IgD-negative memory B cell (primary cell): ENCODE results near the gene KLHL34. TPM values are rescaled to one million over a fixed set of nuclear protein-coding genes. Genes with fewer than 3 reads are reported as not detected.

Experiments
- H3K27ac Mint-ChIP-seq, 3 donors: one replicate each; pipeline ENCODE4 v1.8.0; 2020 to 2022; ENCODE audit warnings: mild to moderate bottlenecking in 3 of 3, mixed read lengths in 3 of 3, moderate library complexity in 1 of 3
- H3K27me3 Mint-ChIP-seq: one replicate; pipeline ENCODE4 v1.8.0; 2021; ENCODE audit warnings: mixed read lengths
- H3K36me3 Mint-ChIP-seq: one replicate; pipeline ENCODE4 v1.8.0; 2020; ENCODE audit warnings: mild to moderate bottlenecking, mixed read lengths
- H3K4me1 Mint-ChIP-seq, 3 donors: one replicate each; pipeline ENCODE4 v1.8.0; 2020 to 2022; ENCODE audit warnings: mixed read lengths in 3 of 3, mild to moderate bottlenecking in 1 of 3
- H3K4me3 Mint-ChIP-seq, 4 donors: one replicate each; pipeline ENCODE4 v1.8.0; 2020 to 2022; ENCODE audit warnings: mild to moderate bottlenecking in 4 of 4, mixed read lengths in 4 of 4, moderate library complexity in 3 of 4
- H3K9me3 Mint-ChIP-seq, 3 donors: one replicate each; pipeline ENCODE4 v1.8.0; 2020 to 2021; ENCODE audit warnings: mixed read lengths in 3 of 3, mild to moderate bottlenecking in 1 of 3
- polyA plus RNA-seq: library from polyadenylated mRNA; unstranded; fragments of 300-500 nt; fragmentation: Illumina TruSeq; gene quantifications from one replicate; pipeline ENCODE4 v1.2.3, GENCODE V29; 2021

KLHL34 gene
- polyA plus RNA-seq, 1 donor from 2014 or later = 0.83 TPM

DNA sequence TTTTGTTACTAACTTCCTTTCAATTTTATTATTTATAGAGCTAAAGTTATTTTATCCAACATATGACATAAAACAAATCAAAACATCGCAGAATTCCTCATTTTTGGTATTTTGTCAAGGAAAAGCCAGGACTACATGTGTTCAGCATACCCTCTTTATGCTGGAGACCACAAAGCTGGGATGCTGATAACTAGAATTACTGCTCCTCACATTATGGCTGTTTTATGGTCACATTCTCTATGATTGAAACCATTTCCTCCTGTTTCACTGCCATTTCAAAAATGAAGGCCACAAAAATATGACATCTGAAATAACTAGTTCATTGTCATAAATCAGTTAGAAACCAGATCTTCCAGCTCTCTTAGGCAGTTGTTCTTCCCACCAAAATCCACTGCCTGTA lies 41.7 kb downstream of the KLHL34 start:
- Mint-ChIP-seq H3K4me3 (no peak overlapping the region), H3K27me3 (no peaks in the 10 kb centered on the region), H3K9me3 (no peaks in the 10 kb centered on the region)

DNA sequence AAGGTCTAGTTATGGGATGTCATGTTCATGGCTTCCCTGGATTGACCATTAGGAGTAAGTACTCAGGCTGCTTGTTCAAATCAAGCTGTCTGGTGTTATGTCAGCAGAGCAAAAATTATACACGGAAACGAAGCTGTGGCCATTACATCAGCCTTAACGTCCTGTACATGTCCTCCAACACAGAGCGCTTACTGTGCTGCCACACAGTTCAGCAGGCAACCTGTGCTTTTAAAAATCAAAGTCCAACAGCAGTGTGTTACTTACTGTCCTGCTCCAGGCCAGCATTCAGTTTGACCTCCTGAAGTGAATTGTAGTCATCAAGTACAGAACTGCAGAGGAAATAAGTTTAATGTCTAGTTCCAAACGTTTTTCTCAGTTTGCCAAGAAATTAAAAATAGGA lies 46.0 kb downstream of the KLHL34 start:
- no peak overlapping the region for H3K27ac Mint-ChIP-seq

More for the DNA sequence above, 41.7 kb downstream of the KLHL34 start:
- H3K4me1 Mint-ChIP-seq = no peaks in the 10 kb centered on the region
- no peak overlapping the region for H3K27ac Mint-ChIP-seq
- no peaks in the 10 kb centered on the region for H3K36me3 Mint-ChIP-seq

DNA sequence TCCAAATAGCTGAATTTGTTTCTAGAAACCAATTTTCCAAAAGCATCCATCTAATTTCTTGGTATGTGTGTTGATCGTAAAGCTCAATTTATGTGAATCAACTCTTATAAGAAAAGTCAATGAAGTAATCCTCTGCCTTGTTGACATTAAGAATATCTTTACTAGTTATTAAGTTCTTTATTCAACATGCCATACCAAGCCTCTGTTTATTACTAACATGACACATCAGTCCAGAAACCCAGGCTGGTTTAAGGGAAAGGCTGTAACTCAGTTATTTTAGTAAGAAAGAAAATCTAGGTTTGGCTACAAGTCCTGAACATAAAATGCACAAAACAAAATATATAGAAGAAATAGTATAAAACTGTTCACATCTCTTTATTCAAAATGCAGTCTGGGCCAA lies 48.0 kb downstream of the KLHL34 start:
- Mint-ChIP-seq H3K27me3 (no peaks in the 10 kb centered on the region), H3K4me1 (peaks cover 0 to 1% (median 0%) of the 10 kb centered on the region in 3 donors), H3K9me3 (no peaks in the 10 kb centered on the region), H3K27ac (no peak overlapping the region), H3K36me3 (peaks cover 2% of the 10 kb centered on the region), H3K4me3 (no peak overlapping the region)

More for the DNA sequence above, 46.0 kb downstream of the KLHL34 start:
- Mint-ChIP-seq H3K27me3 (no peaks in the 10 kb centered on the region), H3K9me3 (no peaks in the 10 kb centered on the region), H3K4me1 (no peaks in the 10 kb centered on the region), H3K36me3 (peaks cover 2% of the 10 kb centered on the region), H3K4me3 (no peak overlapping the region)

DNA sequence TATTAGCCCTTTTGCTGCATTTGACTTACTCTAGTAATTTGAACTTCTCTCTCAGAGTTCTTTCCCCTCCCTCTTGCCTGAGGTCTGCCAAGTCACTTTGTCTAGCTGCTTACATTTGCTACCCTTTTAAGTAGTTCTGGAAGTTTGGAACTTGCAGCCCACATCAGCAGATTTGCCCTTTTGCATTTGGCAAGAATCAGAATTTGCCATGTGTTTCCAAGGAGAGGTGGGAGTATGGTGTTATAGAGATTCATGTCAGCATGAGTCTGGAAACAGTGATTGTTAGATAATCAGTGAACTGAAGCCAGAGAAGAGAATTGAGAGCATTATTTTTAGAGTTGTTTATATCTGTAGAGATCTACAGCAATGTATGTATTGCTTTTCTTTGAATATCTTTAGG lies 52.1 kb downstream of the KLHL34 start:
- Mint-ChIP-seq H3K4me1 (peaks cover 0 to 1% (median 0%) of the 10 kb centered on the region in 3 donors), H3K27me3 (no peaks in the 10 kb centered on the region)

More for the DNA sequence above, 52.1 kb downstream of the KLHL34 start:
- no peak overlapping the region for H3K27ac Mint-ChIP-seq
- no peak overlapping the region for H3K4me3 Mint-ChIP-seq
- H3K9me3 Mint-ChIP-seq = no peaks in the 10 kb centered on the region
- peaks cover 2% of the 10 kb centered on the region for H3K36me3 Mint-ChIP-seq

Other genes with a start within 250 kb of the KLHL34 start
- gene SMPX, start 99.8 kb upstream of the KLHL34 start, polyA plus RNA-seq = not detected
- 3.5 TPM for gene MBTPS2, start 181.3 kb upstream of the KLHL34 start, polyA plus RNA-seq
- 0.43 TPM for gene YY2, start 197.7 kb upstream of the KLHL34 start, polyA plus RNA-seq